A549 (cell line): Measurements from ENCODE around the gene TRIM41. TPM values are rescaled to one million over a fixed set of nuclear protein-coding genes. Genes with fewer than 3 reads are reported as not detected.

Experiments used
- ATAC-seq, 2 experiments: fragments of 200-7000 bp in 1 of 2; fragments of >200 bp in 1 of 2; cut with Nextera tagmentation in 1 of 2; cut with Tn5 transposase in 1 of 2; 3 replicates each; pipeline versions ENCODE4 v1.8.0 to v1.9.1; 2018 to 2020; ENCODE audit warnings: mild to moderate bottlenecking in 1 of 2, moderate library complexity in 1 of 2
- CTCF ChIA-PET: fragments of 300-600 bp; sonication (Branson Sonifier 250); formaldehyde crosslinking; extraction: SDS; loops from one replicate; lab custom pipeline; 2021; ENCODE audit warnings: antibody characterized with exemption, inconsistent platforms; lab: Yijun Ruan, JAX
- POLR2A ChIA-PET: fragments of 350-600 bp; formaldehyde crosslinking; extraction: SDS; loops from one replicate; lab custom pipeline; 2021; ENCODE audit warnings: antibody characterized with exemption, inconsistent platforms; lab: Yijun Ruan, JAX
- DNase-seq, 2 experiments: peaks; one replicate each; pipeline versions ENCODE4 v3.0.0 to v3.0.0-alpha.2; 2011 to 2016; ENCODE audit warnings: low read depth in 1 of 2, low spot score in 1 of 2
- FAIRE-seq: peaks from 2 replicates; lab custom pipeline; 2011; peaks lifted over from hg19 to GRCh38; lab: Jason Lieb, UNC
- H3K27ac ChIP-seq, 2 experiments: fragments of >200 bp; sonication (Bioruptor Twin); formaldehyde crosslinking; 3 replicates each; pipeline ENCODE4 v1.5.1; 2016 to 2017
- H3K4me1 ChIP-seq: fragments of >200 bp; sonication (Bioruptor Twin); formaldehyde crosslinking; 3 replicates; pipeline ENCODE4 v1.6.1; 2016
- H3K4me2 ChIP-seq: fragments of >200 bp; sonication (Bioruptor Twin); formaldehyde crosslinking; 3 replicates; pipeline ENCODE4 v1.6.1; 2016
- H3K4me3 ChIP-seq: fragments of >200 bp; sonication (Bioruptor Twin); formaldehyde crosslinking; 3 replicates; pipeline ENCODE4 v1.5.1; 2016
- H3K9me3 ChIP-seq: fragments of >200 bp; sonication (Bioruptor Twin); formaldehyde crosslinking; 3 replicates; pipeline ENCODE4 v1.6.1; 2016
- ATOH8 ChIP-seq: fragments of 250-450 bp; sonication (Bioruptor Pico); IDR thresholded peaks from 2 replicates; pipeline ENCODE4 v1.5.0; 2020; ENCODE audit warnings: low read depth, mild to moderate bottlenecking, moderate library complexity
- BCL3 ChIP-seq: fragments of >200 bp; sonication (Bioruptor Twin); formaldehyde crosslinking; IDR thresholded peaks from 3 replicates; pipeline ENCODE4 v1.6.1; 2016
- CBX8 ChIP-seq: fragments of 200-600 bp; sonication (generic); IDR thresholded peaks from 2 replicates; pipeline ENCODE4 v1.6.1; 2016
- CHD2 ChIP-seq: fragments of 150-350 bp; IDR thresholded peaks from 2 replicates; pipeline ENCODE4 v1.6.1; 2014; ENCODE audit warnings: low read length; ENCODE audit not compliant: partially characterized antibody
- E2F6 ChIP-seq: IDR thresholded peaks from 2 replicates; pipeline ENCODE4 v1.6.1; 2012; ENCODE audit warnings: low read depth, borderline replicate concordance
- EHF ChIP-seq: fragments of 250-450 bp; sonication (Bioruptor Pico); IDR thresholded peaks from 2 replicates; pipeline ENCODE4 v1.5.0; 2020; ENCODE audit warnings: mild to moderate bottlenecking
- ELK1 ChIP-seq: fragments of 150-350 bp; IDR thresholded peaks from 2 replicates; pipeline ENCODE4 v1.6.1; 2014; ENCODE audit warnings: low read depth, mild to moderate bottlenecking, low read length
- EP300 ChIP-seq, 2 experiments: fragments of >200 bp; sonication (Bioruptor Twin); formaldehyde crosslinking; IDR thresholded peaks; 2 replicates in 1 of 2; 3 replicates in 1 of 2; pipeline ENCODE4 v1.6.1; 2016 to 2017
- FOSB ChIP-seq: fragments of 250-450 bp; sonication (Bioruptor Pico); IDR thresholded peaks from 2 replicates; pipeline ENCODE4 v1.5.0; 2020; ENCODE audit warnings: mild to moderate bottlenecking, moderate library complexity
- GATA3 ChIP-seq: IDR thresholded peaks from 2 replicates; pipeline ENCODE4 v1.6.1; 2012; ENCODE audit warnings: borderline replicate concordance
- HES2 ChIP-seq: fragments of >200 bp; sonication (Bioruptor Twin); formaldehyde crosslinking; IDR thresholded peaks from 2 replicates; pipeline ENCODE4 v1.6.1; 2016
- HMGXB4 ChIP-seq: fragments of 250-450 bp; sonication (Bioruptor Pico); IDR thresholded peaks from 2 replicates; pipeline ENCODE4 v1.5.0; 2021; ENCODE audit warnings: mild to moderate bottlenecking, moderate library complexity, borderline replicate concordance
- KDM5A ChIP-seq: fragments of 200-600 bp; sonication (generic); IDR thresholded peaks from 2 replicates; pipeline ENCODE4 v1.6.1; 2016; ENCODE audit warnings: antibody characterized with exemption, mild to moderate bottlenecking
- MAFK ChIP-seq: fragments of 450-650 bp; IDR thresholded peaks from 2 replicates; pipeline ENCODE4 v1.6.1; 2014; ENCODE audit not compliant: partially characterized antibody
- MAX ChIP-seq: IDR thresholded peaks from 2 replicates; pipeline ENCODE4 v1.6.1; 2012
- MAZ ChIP-seq: fragments of 150-350 bp; IDR thresholded peaks from 2 replicates; pipeline ENCODE4 v1.6.1; 2014; ENCODE audit warnings: antibody characterized with exemption, low read depth, low read length, borderline replicate concordance
- NPAS2 ChIP-seq: fragments of 250-450 bp; sonication (Bioruptor Pico); IDR thresholded peaks from 2 replicates; pipeline ENCODE4 v1.8.0; 2022; ENCODE audit warnings: mild to moderate bottlenecking, moderate library complexity, borderline replicate concordance
- NR3C1 ChIP-seq: fragments of >200 bp; sonication (Bioruptor Twin); formaldehyde crosslinking; IDR thresholded peaks from 3 replicates; pipeline ENCODE4 v1.6.1; 2017
- PBX3 ChIP-seq: IDR thresholded peaks from 2 replicates; pipeline ENCODE4 v1.6.1; 2012
- PHF8 ChIP-seq: fragments of 200-600 bp; sonication (generic); IDR thresholded peaks from 2 replicates; pipeline ENCODE4 v1.6.1; 2016; ENCODE audit warnings: low read depth, mild to moderate bottlenecking, antibody characterized with exemption, moderate library complexity, borderline replicate concordance
- POLR2A ChIP-seq: IDR thresholded peaks from 2 replicates; pipeline ENCODE4 v1.6.1; 2012; ENCODE audit warnings: mild to moderate bottlenecking, low read length
- RFX5 ChIP-seq: fragments of 450-650 bp; IDR thresholded peaks from 2 replicates; pipeline ENCODE4 v1.7.1; 2014; ENCODE audit warnings: antibody characterized with exemption, mild to moderate bottlenecking, moderate library complexity
- RNF2 ChIP-seq: fragments of 200-600 bp; sonication (generic); IDR thresholded peaks from 2 replicates; pipeline ENCODE4 v1.6.1; 2016; ENCODE audit warnings: low read depth, mild to moderate bottlenecking, antibody characterized with exemption, moderate library complexity, borderline replicate concordance
- SMC3 ChIP-seq: fragments of >200 bp; sonication (Bioruptor Twin); formaldehyde crosslinking; IDR thresholded peaks from 3 replicates; pipeline ENCODE4 v1.6.1; 2018; ENCODE audit warnings: inconsistent platforms
- SREBF2 ChIP-seq: fragments of 450-650 bp; IDR thresholded peaks from 2 replicates; pipeline ENCODE4 v1.6.1; 2014; ENCODE audit warnings: mild to moderate bottlenecking, moderate library complexity
- TP53 ChIP-seq: fragments of 250-450 bp; sonication (Bioruptor Pico); IDR thresholded peaks from 2 replicates; pipeline ENCODE4 v1.5.0; 2021; ENCODE audit warnings: mild to moderate bottlenecking, moderate library complexity
- USF2 ChIP-seq: fragments of 450-650 bp; IDR thresholded peaks from 2 replicates; pipeline ENCODE4 v1.6.1; 2014; ENCODE audit warnings: antibody characterized with exemption
- ZNF302 ChIP-seq: fragments of 250-450 bp; sonication (Bioruptor Pico); IDR thresholded peaks from 2 replicates; pipeline ENCODE4 v1.9.0; 2021; ENCODE audit warnings: inconsistent platforms, mild to moderate bottlenecking, moderate library complexity
- ZSCAN20 ChIP-seq: fragments of 250-450 bp; sonication (Bioruptor Pico); IDR thresholded peaks from 2 replicates; pipeline ENCODE4 v1.8.0; 2022; ENCODE audit warnings: mild to moderate bottlenecking, moderate library complexity
- WGBS: methylation state at CpG from one replicate; pipeline ENCODE4 v1.1.6; 2017; ENCODE audit errors: missing lambda C conversion rate; 5-methylcytosine and 5-hydroxymethylcytosine counted together
- polyA plus RNA-seq, 4 experiments: library from polyadenylated mRNA; depleted of rRNA in 3 of 4; stranded (reverse); fragments of >200 nt; fragmentation: RNase III in 1 of 4; extraction: RNeasy Plus Mini Kit Qiagen cat#74134 plus additional on column Dnase treatment in 1 of 4; gene quantifications; 2 replicates in 3 of 4; 3 replicates in 1 of 4; pipeline ENCODE4 v1.2.3, GENCODE V29; 2011 to 2017

Gene TRIM41
- polyA plus RNA-seq, 2 of the 4 experiments (the other 2 are of a cell fraction): 22.7 to 32.5 TPM

GRCh38 chr5:181232593-181232992 is 9.5 kb downstream of the TRIM41 start:
- Histone ChIP-seq H3K9me3 (no peaks in the 10 kb centered on the region), H3K27ac (no peak overlapping the region), H3K4me2 (no peak overlapping the region), H3K4me3 (no peak overlapping the region), H3K4me1 (no peaks in the 10 kb centered on the region)
- WGBS: 93% methylated on average over 18 of the region's 18 CpGs
- FAIRE-seq (no peak), ATAC-seq (no peak), DNase-seq (no peak)
- POLR2A ChIA-PET: interaction anchor here (3.1 kb wide), 1 partner anchor 12 kb away, joined by 14 read pairs; the partner anchor contains the start of gene RACK1
- CTCF ChIA-PET: interaction anchor here (1.9 kb wide), 1 partner anchor 9 kb away, joined by 6 read pairs; no protein-coding TSS in a partner anchor
- TF ChIP-seq HES2 (no peak), KDM5A (no peak), CHD2 (no peak), HMGXB4 (CRISPR knock-in tag) (no peak), ELK1 (no peak), RFX5 (no peak), CBX8 (no peak), EHF (no peak), MAZ (no peak), EP300 (IDR thresholded peaks at IDR 0.05) (no peak), NPAS2 (CRISPR knock-in tag) (no peak), ZSCAN20 (CRISPR knock-in tag) (no peak), TP53 (CRISPR knock-in tag) (no peak), MAX (no peak), PBX3 (no peak), NR3C1 (no peak), POLR2A (no peak), FOSB (CRISPR knock-in tag) (no peak), ATOH8 (CRISPR knock-in tag) (no peak), SMC3 (no peak)

- ChIA-PET POLR2A (interaction anchor here (3.1 to 4.2 kb wide), 2 partner anchors 11 kb away, joined by 14 to 25 read pairs; partner anchors contain the start of genes RACK1 and TRIM41), CTCF (interaction anchor here (1.9 kb wide), 1 partner anchor 8 kb away, joined by 6 read pairs; no protein-coding TSS in a partner anchor)
- Histone ChIP-seq H3K27ac (no peak overlapping the region), H3K4me2 (no peak overlapping the region), H3K4me3 (no peak overlapping the region), H3K4me1 (no peaks in the 10 kb centered on the region), H3K9me3 (no peaks in the 10 kb centered on the region)
- FAIRE-seq: no peak
- ATAC-seq: peak; percentile 2 to 9; a peak in 3 of 6 replicates
- no peak for DNase-seq
- WGBS: 84% methylated on average over 15 of the region's 16 CpGs
- TF ChIP-seq MAFK (no peak), USF2 (no peak), RNF2 (no peak), E2F6 (no peak), EP300 (IDR thresholded peaks at IDR 0.05) (no peak), GATA3 (no peak), SREBF2 (no peak), MAZ (no peak), BCL3 (no peak), PHF8 (no peak), ZNF302 (CRISPR knock-in tag) (no peak)
These were observed 10.2 kb downstream of the TRIM41 start for GRCh38 chr5:181233088-181233800.
